ENCODE results near the gene ARHGAP23.

Gene ARHGAP23

GRCh38 chr17:38450557-38451029 lies 22.3 kb downstream of the ARHGAP23 start:
- peak overlapping the region; percentile 57 for H3K27ac ChIP-seq (ENCODE audit: low read depth, low read length)
- peaks cover 3 to 71% (median 47%) of the 10 kb centered on the region in 5 donors for H3K4me1 ChIP-seq (ENCODE audit: control insufficient read depth in 5 of 5, insufficient read depth in 5 of 5, low read length in 5 of 5)
- H3K9me3 ChIP-seq (ENCODE audit: control insufficient read depth in 5 of 5, low read length in 5 of 5) = no peaks in the 10 kb centered on the region
- no peaks in the 10 kb centered on the region for H3K36me3 ChIP-seq (ENCODE audit: control insufficient read depth in 5 of 5, insufficient read depth in 5 of 5, low read length in 5 of 5)
- no peak overlapping the region for H3K4me3 ChIP-seq (ENCODE audit: low read depth in 1 of 5, low read length in 5 of 5)
- no peak overlapping the region for H3K9ac ChIP-seq (ENCODE audit: low read length in 5 of 5)
- peaks cover 4 to 12% (median 4%) of the 10 kb centered on the region in 5 donors for H3K27me3 ChIP-seq (ENCODE audit: control insufficient read depth in 5 of 5, insufficient read depth in 4 of 5, low read length in 5 of 5)

GRCh38 chr17:38451030-38451839 lies 23.0 kb downstream of the ARHGAP23 start:
- H3K36me3 ChIP-seq (ENCODE audit: control insufficient read depth in 5 of 5, insufficient read depth in 5 of 5, low read length in 5 of 5) = no peaks in the 10 kb centered on the region
- peaks cover 4 to 78% (median 47%) of the 10 kb centered on the region in 5 donors for H3K4me1 ChIP-seq (ENCODE audit: control insufficient read depth in 5 of 5, insufficient read depth in 5 of 5, low read length in 5 of 5)
- peaks cover 4 to 12% (median 4%) of the 10 kb centered on the region in 5 donors for H3K27me3 ChIP-seq (ENCODE audit: control insufficient read depth in 5 of 5, insufficient read depth in 4 of 5, low read length in 5 of 5)
- H3K9ac ChIP-seq (ENCODE audit: low read length in 5 of 5) = peak overlapping the region in 1 of 5 donors; percentile 39
- H3K4me3 ChIP-seq (ENCODE audit: low read depth in 1 of 5, low read length in 5 of 5) = peak overlapping the region in 3 of 5 donors; percentile 29 to 48 (median 40)
- H3K9me3 ChIP-seq (ENCODE audit: control insufficient read depth in 5 of 5, low read length in 5 of 5) = no peaks in the 10 kb centered on the region
- peak overlapping the region; percentile 57 for H3K27ac ChIP-seq (ENCODE audit: low read depth, low read length)

- H3K4me3 ChIP-seq (ENCODE audit: low read depth in 1 of 5, low read length in 5 of 5) = peak overlapping the region in 2 of 5 donors; percentile 40 to 48
- no peaks in the 10 kb centered on the region for H3K9me3 ChIP-seq (ENCODE audit: control insufficient read depth in 5 of 5, low read length in 5 of 5)
- peaks cover 5 to 80% (median 47%) of the 10 kb centered on the region in 5 donors for H3K4me1 ChIP-seq (ENCODE audit: control insufficient read depth in 5 of 5, insufficient read depth in 5 of 5, low read length in 5 of 5)
- peak overlapping the region; percentile 57 for H3K27ac ChIP-seq (ENCODE audit: low read depth, low read length)
- peak overlapping the region in 1 of 5 donors; percentile 39 for H3K9ac ChIP-seq (ENCODE audit: low read length in 5 of 5)
- H3K27me3 ChIP-seq (ENCODE audit: control insufficient read depth in 5 of 5, insufficient read depth in 4 of 5, low read length in 5 of 5) = peaks cover 4 to 12% (median 4%) of the 10 kb centered on the region in 5 donors
- no peaks in the 10 kb centered on the region for H3K36me3 ChIP-seq (ENCODE audit: control insufficient read depth in 5 of 5, insufficient read depth in 5 of 5, low read length in 5 of 5)
Measured at GRCh38 chr17:38451840-38452529, 23.7 kb downstream of the ARHGAP23 start.

- H3K9me3 ChIP-seq (ENCODE audit: control insufficient read depth in 5 of 5, low read length in 5 of 5) = no peaks in the 10 kb centered on the region
- no peak overlapping the region for H3K9ac ChIP-seq (ENCODE audit: low read length in 5 of 5)
- peaks cover 6 to 76% (median 42%) of the 10 kb centered on the region in 5 donors for H3K4me1 ChIP-seq (ENCODE audit: control insufficient read depth in 5 of 5, insufficient read depth in 5 of 5, low read length in 5 of 5)
- peak overlapping the region in 3 of 5 donors; percentile 50 to 58 (median 56) for H3K4me3 ChIP-seq (ENCODE audit: low read depth in 1 of 5, low read length in 5 of 5)
- H3K27me3 ChIP-seq (ENCODE audit: control insufficient read depth in 5 of 5, insufficient read depth in 4 of 5, low read length in 5 of 5) = peaks cover 4 to 12% (median 4%) of the 10 kb centered on the region in 5 donors
- H3K27ac ChIP-seq (ENCODE audit: low read depth, low read length) = peak overlapping the region; percentile 57
- peaks cover 0 to 3% (median under 1%) of the 10 kb centered on the region in 5 donors for H3K36me3 ChIP-seq (ENCODE audit: control insufficient read depth in 5 of 5, insufficient read depth in 5 of 5, low read length in 5 of 5)
Measured at GRCh38 chr17:38452719-38453118, 24.5 kb downstream of the ARHGAP23 start.

- Histone ChIP-seq H3K9me3 (ENCODE audit: control insufficient read depth in 5 of 5, low read length in 5 of 5) (no peaks in the 10 kb centered on the region), H3K9ac (ENCODE audit: low read length in 5 of 5) (peak overlapping the region in 1 of 5 donors; percentile 59), H3K4me3 (ENCODE audit: low read depth in 1 of 5, low read length in 5 of 5) (peak overlapping the region in 4 of 5 donors; percentile 49 to 58 (median 51)), H3K27ac (ENCODE audit: low read depth, low read length) (no peak overlapping the region), H3K27me3 (ENCODE audit: control insufficient read depth in 5 of 5, insufficient read depth in 4 of 5, low read length in 5 of 5) (peaks cover 4 to 12% (median 4%) of the 10 kb centered on the region in 5 donors), H3K36me3 (ENCODE audit: control insufficient read depth in 5 of 5, insufficient read depth in 5 of 5, low read length in 5 of 5) (peaks cover 0 to 16% (median 13%) of the 10 kb centered on the region in 5 donors), H3K4me1 (ENCODE audit: control insufficient read depth in 5 of 5, insufficient read depth in 5 of 5, low read length in 5 of 5) (peaks cover 6 to 68% (median 39%) of the 10 kb centered on the region in 5 donors)
Measured at GRCh38 chr17:38453951-38454421, 25.7 kb downstream of the ARHGAP23 start.

- Histone ChIP-seq H3K4me3 (ENCODE audit: low read depth in 1 of 5, low read length in 5 of 5) (peak overlapping the region in 4 of 5 donors; percentile 24 to 58 (median 51)), H3K27ac (ENCODE audit: low read depth, low read length) (no peak overlapping the region), H3K36me3 (ENCODE audit: control insufficient read depth in 5 of 5, insufficient read depth in 5 of 5, low read length in 5 of 5) (peaks cover 0 to 21% (median 18%) of the 10 kb centered on the region in 5 donors), H3K4me1 (ENCODE audit: control insufficient read depth in 5 of 5, insufficient read depth in 5 of 5, low read length in 5 of 5) (peaks cover 6 to 62% (median 39%) of the 10 kb centered on the region in 5 donors), H3K9ac (ENCODE audit: low read length in 5 of 5) (peak overlapping the region in 1 of 5 donors; percentile 59), H3K27me3 (ENCODE audit: control insufficient read depth in 5 of 5, insufficient read depth in 4 of 5, low read length in 5 of 5) (peaks cover 4 to 12% (median 4%) of the 10 kb centered on the region in 5 donors), H3K9me3 (ENCODE audit: control insufficient read depth in 5 of 5, low read length in 5 of 5) (no peaks in the 10 kb centered on the region)
Measured at GRCh38 chr17:38454532-38454931, 26.3 kb downstream of the ARHGAP23 start.

DNA sequence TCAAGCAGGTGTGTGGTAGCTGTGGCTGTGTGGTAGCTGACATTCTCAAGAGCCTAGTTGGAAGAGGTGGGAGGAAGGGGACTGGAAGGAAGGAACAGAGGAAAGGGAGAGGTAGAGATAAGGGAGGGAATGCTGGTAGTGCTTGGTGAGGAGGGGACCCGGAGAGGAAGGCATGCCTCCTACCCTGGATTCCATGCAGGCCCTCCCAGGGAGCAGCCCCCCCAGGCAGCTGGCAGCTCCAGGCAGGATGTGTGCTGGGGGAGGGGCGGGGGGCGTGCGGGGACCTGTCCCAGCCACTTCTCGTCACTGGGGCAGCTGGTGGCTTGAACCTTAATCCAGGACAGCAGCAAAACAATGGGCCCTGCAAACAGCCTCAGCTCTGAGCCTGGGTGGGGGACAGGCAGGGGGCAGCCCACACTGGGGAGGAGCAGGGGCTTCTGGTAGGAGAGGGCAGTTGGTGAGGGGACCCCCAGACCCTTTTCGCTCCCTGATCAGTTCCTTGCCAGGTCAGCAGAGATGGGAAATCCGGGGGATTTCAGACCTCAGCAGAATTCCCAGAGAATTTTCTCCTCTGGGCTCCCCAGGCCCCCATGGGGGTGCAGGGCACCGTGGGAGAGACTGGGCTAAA lies 27.1 kb downstream of the ARHGAP23 start:
- Histone ChIP-seq H3K9ac (ENCODE audit: low read length in 5 of 5) (no peak overlapping the region), H3K4me1 (ENCODE audit: control insufficient read depth in 5 of 5, insufficient read depth in 5 of 5, low read length in 5 of 5) (peaks cover 6 to 54% (median 35%) of the 10 kb centered on the region in 5 donors), H3K27ac (ENCODE audit: low read depth, low read length) (no peak overlapping the region), H3K36me3 (ENCODE audit: control insufficient read depth in 5 of 5, insufficient read depth in 5 of 5, low read length in 5 of 5) (peaks cover 0 to 30% (median 27%) of the 10 kb centered on the region in 5 donors), H3K4me3 (ENCODE audit: low read depth in 1 of 5, low read length in 5 of 5) (peak overlapping the region in 2 of 5 donors; percentile 24 to 26), H3K9me3 (ENCODE audit: control insufficient read depth in 5 of 5, low read length in 5 of 5) (no peaks in the 10 kb centered on the region), H3K27me3 (ENCODE audit: control insufficient read depth in 5 of 5, insufficient read depth in 4 of 5, low read length in 5 of 5) (peaks cover 4 to 12% (median 4%) of the 10 kb centered on the region in 5 donors)

- Histone ChIP-seq H3K36me3 (ENCODE audit: control insufficient read depth in 5 of 5, insufficient read depth in 5 of 5, low read length in 5 of 5) (peaks cover 0 to 35% (median 33%) of the 10 kb centered on the region in 5 donors), H3K9me3 (ENCODE audit: control insufficient read depth in 5 of 5, low read length in 5 of 5) (no peaks in the 10 kb centered on the region), H3K4me1 (ENCODE audit: control insufficient read depth in 5 of 5, insufficient read depth in 5 of 5, low read length in 5 of 5) (peaks cover 5 to 45% (median 32%) of the 10 kb centered on the region in 5 donors), H3K27ac (ENCODE audit: low read depth, low read length) (no peak overlapping the region), H3K4me3 (ENCODE audit: low read depth in 1 of 5, low read length in 5 of 5) (no peak overlapping the region), H3K9ac (ENCODE audit: low read length in 5 of 5) (no peak overlapping the region), H3K27me3 (ENCODE audit: control insufficient read depth in 5 of 5, insufficient read depth in 4 of 5, low read length in 5 of 5) (peaks cover 4 to 12% (median 4%) of the 10 kb centered on the region in 5 donors)
Measured at GRCh38 chr17:38456031-38456815, 28.0 kb downstream of the ARHGAP23 start.

All from subcutaneous abdominal adipose tissue (tissue), 5 donors.